Adipose tissue (tissue), 3 donors: Measurements from ENCODE around the gene SLC6A3. TPM values are rescaled to one million over a fixed set of nuclear protein-coding genes. Genes with fewer than 3 reads are reported as not detected.

Experiments used
- H3K27ac ChIP-seq: one replicate; pipeline ENCODE4 v1.5.1; 2013; ENCODE audit warnings: low read depth, low read length
- WGBS, 3 donors: extraction: QIAGEN DNeasy Blood & Tissue Kit; methylation state at CpG; one replicate each; pipeline ENCODE4 v1.1.7; 2013; 5-methylcytosine and 5-hydroxymethylcytosine counted together
- polyA plus RNA-seq, 3 donors: library from polyadenylated mRNA; stranded (reverse); fragments of 200-250 nt; gene quantifications; one replicate each; pipeline ENCODE4 v1.2.3, GENCODE V29; 2013
- donor health status: healthy with polysubstance abuse.
- donor health status: Bipolar disorder and iron deficiency.
- donor health status: healthy.

Gene SLC6A3
- polyA plus RNA-seq, 3 donors, result 0.06 to 0.15 TPM; not detected in 1

- H3K27ac ChIP-seq, result no peak overlapping the region
- 51 to 56% (median 56%) methylated on average over 14 of the region's 14 CpGs for WGBS, 3 donors
Observed at GRCh38 chr5:1401536-1402138, 43.6 kb downstream of the SLC6A3 start.

GRCh38 chr5:1400936-1401335, 44.3 kb downstream of the SLC6A3 start:
- H3K27ac ChIP-seq, result no peak overlapping the region
- WGBS, 3 donors, result 70 to 84% (median 80%) methylated on average over 11 to 12 of the region's 12 CpGs

- H3K27ac ChIP-seq, result no peak overlapping the region
- WGBS, 3 donors, result 67 to 81% (median 81%) methylated on average over 17 of the region's 17 CpGs
Observed at GRCh38 chr5:1400211-1400855, 44.9 kb downstream of the SLC6A3 start.

GRCh38 chr5:1399737-1400136, 45.5 kb downstream of the SLC6A3 start:
- H3K27ac ChIP-seq, result no peak overlapping the region
- 75 to 81% (median 76%) methylated on average over 10 to 11 of the region's 11 CpGs for WGBS, 3 donors

GRCh38 chr5:1396293-1396816, 48.9 kb downstream of the SLC6A3 start:
- WGBS, 3 donors, result 46 to 59% (median 57%) methylated on average over 18 of the region's 18 CpGs
- H3K27ac ChIP-seq, result no peak overlapping the region

GRCh38 chr5:1394881-1395860, 50.1 kb downstream of the SLC6A3 start:
- H3K27ac ChIP-seq, result no peak overlapping the region
- WGBS, 3 donors, result 69 to 83% (median 72%) methylated on average over 32 of the region's 32 CpGs

GRCh38 chr5:1393571-1394501, 51.4 kb downstream of the SLC6A3 start:
- WGBS, 3 donors, result 35 to 53% (median 53%) methylated on average over 24 to 36 of the region's 36 CpGs
- H3K27ac ChIP-seq, result no peak overlapping the region

- 43 to 66% (median 62%) methylated on average over 22 of the region's 22 CpGs for WGBS, 3 donors
- H3K27ac ChIP-seq, result no peak overlapping the region
Observed at GRCh38 chr5:1392801-1393565, 52.3 kb downstream of the SLC6A3 start.

GRCh38 chr5:1392261-1392660, 53.0 kb downstream of the SLC6A3 start:
- WGBS, 3 donors, result 54 to 78% (median 75%) methylated on average over 11 of the region's 11 CpGs
- no peak overlapping the region for H3K27ac ChIP-seq

- no peak overlapping the region for H3K27ac ChIP-seq
- WGBS, 3 donors, result 63 to 70% (median 69%) methylated on average over 11 of the region's 11 CpGs
Observed at GRCh38 chr5:1391691-1392090, 53.5 kb downstream of the SLC6A3 start.

- 71 to 81% (median 81%) methylated on average over 21 of the region's 21 CpGs for WGBS, 3 donors
- H3K27ac ChIP-seq, result no peak overlapping the region
Observed at GRCh38 chr5:1390861-1391600, 54.2 kb downstream of the SLC6A3 start.

- 48 to 76% (median 71%) methylated on average over 7 of the region's 7 CpGs for WGBS, 3 donors
Observed at GRCh38 chr5:1390333-1390732, 54.9 kb downstream of the SLC6A3 start.

GRCh38 chr5:1388383-1388967, 56.8 kb downstream of the SLC6A3 start:
- no peak overlapping the region for H3K27ac ChIP-seq
- WGBS, 3 donors, result 88 to 95% (median 89%) methylated on average over 4 of the region's 4 CpGs

More at GRCh38 chr5:1390333-1390732, 54.9 kb downstream of the SLC6A3 start:
- no peak overlapping the region for H3K27ac ChIP-seq

- WGBS, 3 donors, result 86 to 93% (median 92%) methylated on average over 5 of the region's 5 CpGs
- no peak overlapping the region for H3K27ac ChIP-seq
Observed at GRCh38 chr5:1387876-1388275, 57.4 kb downstream of the SLC6A3 start.

GRCh38 chr5:1387059-1387755, 58.0 kb downstream of the SLC6A3 start:
- WGBS, 3 donors, result 60 to 72% (median 67%) methylated on average over 11 of the region's 11 CpGs
- no peak overlapping the region for H3K27ac ChIP-seq
